OCI-LY3 (cell line): ENCODE results near the gene PBX4.

ENCODE experiments used
- EZH2phosphoT487 ChIP-seq: fragments of 200-600 bp; shearing (Covaris generic); IDR thresholded peaks from 2 replicates; pipeline ENCODE4 v1.6.1; 2018; ENCODE audit warnings: antibody characterized with exemption, mixed run types, low read depth
- TF ChIP-seq, protein P1 (sequence below): fragments of 200-600, 300-600 bp; sonication (generic); IDR thresholded peaks from 2 replicates; pipeline ENCODE4 v1.5.1; 2014; ENCODE audit warnings: antibody characterized with exemption, low read length, low read depth

DNA sequence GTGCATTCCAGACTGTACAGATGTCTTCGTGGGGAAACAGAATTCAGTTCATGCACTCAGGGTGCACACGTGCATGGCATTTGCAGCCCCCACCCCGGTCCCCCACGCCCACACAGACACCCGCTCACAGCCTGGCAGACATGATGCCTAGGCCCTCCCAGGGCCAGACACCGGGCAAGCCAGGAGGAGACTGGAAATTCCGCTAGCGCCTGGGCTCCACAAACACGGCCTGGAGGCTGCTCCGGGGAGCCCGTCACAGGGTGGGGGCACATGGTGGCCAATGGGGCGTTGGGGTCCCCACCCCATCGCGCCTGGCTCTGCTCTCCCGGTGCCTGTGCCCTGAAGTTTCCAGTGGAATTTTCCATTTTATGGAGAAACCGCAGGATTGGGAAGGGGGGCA is 76.9 kb downstream of the PBX4 start:
- TF ChIP-seq, protein P1, sequence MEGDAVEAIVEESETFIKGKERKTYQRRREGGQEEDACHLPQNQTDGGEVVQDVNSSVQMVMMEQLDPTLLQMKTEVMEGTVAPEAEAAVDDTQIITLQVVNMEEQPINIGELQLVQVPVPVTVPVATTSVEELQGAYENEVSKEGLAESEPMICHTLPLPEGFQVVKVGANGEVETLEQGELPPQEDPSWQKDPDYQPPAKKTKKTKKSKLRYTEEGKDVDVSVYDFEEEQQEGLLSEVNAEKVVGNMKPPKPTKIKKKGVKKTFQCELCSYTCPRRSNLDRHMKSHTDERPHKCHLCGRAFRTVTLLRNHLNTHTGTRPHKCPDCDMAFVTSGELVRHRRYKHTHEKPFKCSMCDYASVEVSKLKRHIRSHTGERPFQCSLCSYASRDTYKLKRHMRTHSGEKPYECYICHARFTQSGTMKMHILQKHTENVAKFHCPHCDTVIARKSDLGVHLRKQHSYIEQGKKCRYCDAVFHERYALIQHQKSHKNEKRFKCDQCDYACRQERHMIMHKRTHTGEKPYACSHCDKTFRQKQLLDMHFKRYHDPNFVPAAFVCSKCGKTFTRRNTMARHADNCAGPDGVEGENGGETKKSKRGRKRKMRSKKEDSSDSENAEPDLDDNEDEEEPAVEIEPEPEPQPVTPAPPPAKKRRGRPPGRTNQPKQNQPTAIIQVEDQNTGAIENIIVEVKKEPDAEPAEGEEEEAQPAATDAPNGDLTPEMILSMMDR = no peak
- TF ChIP-seq EZH2phosphoT487 = no peak
